ENCODE measurements around the gene KLRC4.
"Not testable (repeated sequence)": the region's sequence is repeated elsewhere in the genome, so short reads cannot be mapped to it uniquely, and the experiment has no call there.

DNA sequence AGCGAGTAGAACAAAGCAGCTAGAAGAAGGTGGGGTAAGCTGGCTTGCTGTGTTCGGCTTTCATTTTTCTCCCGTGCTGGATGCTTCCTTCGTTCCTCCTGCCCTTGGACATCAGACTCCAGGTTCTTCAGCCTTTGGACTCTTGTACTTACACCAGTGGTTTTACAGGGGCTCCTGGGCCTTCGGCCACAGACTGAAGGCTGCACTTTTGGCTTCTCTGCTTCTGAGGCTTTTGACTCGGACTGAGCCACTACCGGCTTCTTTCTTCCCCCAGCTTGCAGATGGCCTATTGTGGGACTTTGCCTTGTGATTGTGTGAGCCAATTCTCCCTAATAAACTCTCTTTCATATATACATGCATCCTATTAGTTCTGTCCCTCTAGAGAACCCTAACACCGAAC is 16.4 kb upstream of the KLRC4 start:
- TF ChIP-seq, protein P1, sequence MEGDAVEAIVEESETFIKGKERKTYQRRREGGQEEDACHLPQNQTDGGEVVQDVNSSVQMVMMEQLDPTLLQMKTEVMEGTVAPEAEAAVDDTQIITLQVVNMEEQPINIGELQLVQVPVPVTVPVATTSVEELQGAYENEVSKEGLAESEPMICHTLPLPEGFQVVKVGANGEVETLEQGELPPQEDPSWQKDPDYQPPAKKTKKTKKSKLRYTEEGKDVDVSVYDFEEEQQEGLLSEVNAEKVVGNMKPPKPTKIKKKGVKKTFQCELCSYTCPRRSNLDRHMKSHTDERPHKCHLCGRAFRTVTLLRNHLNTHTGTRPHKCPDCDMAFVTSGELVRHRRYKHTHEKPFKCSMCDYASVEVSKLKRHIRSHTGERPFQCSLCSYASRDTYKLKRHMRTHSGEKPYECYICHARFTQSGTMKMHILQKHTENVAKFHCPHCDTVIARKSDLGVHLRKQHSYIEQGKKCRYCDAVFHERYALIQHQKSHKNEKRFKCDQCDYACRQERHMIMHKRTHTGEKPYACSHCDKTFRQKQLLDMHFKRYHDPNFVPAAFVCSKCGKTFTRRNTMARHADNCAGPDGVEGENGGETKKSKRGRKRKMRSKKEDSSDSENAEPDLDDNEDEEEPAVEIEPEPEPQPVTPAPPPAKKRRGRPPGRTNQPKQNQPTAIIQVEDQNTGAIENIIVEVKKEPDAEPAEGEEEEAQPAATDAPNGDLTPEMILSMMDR (conservative IDR thresholded peaks at IDR 0.05) = not testable (repeated sequence)
- TF ChIP-seq EZH2 (IDR thresholded peaks at IDR 0.05; ENCODE audit: low read depth) = not testable (repeated sequence)

Data from PC-9 (cell line).